Activated T-cell treated with anti-CD3 and anti-CD28 coated beads for 4 hours (primary cell): ENCODE results near the gene SEC61B.

ENCODE experiments used
- DNase-seq: peaks from one replicate; pipeline ENCODE4 v3.0.0-alpha.2; 2020

The SEC61B gene

GRCh38 chr9:99221621-99222415, at the start of gene SEC61B, which contains the start of gene ALG2:
Gene SEC61B, plus strand, starts transcription at chr9:99222282. Its CDS starts 82 bp downstream, at chr9:99222364.
Gene ALG2, minus strand, starts transcription at chr9:99221942. Its CDS starts 48 bp downstream, at chr9:99221894.
- DNase-seq: peak; percentile 92

- DNase-seq: no peak
Measured at GRCh38 chr9:99173570-99174504, 48.2 kb upstream of the SEC61B start.

- DNase-seq: no peak
Measured at GRCh38 chr9:99176527-99177013, 45.5 kb upstream of the SEC61B start.

- DNase-seq: no peak
Measured at GRCh38 chr9:99177576-99178366, 44.3 kb upstream of the SEC61B start.

GRCh38 chr9:99178912-99179872, 42.9 kb upstream of the SEC61B start:
- no peak for DNase-seq

GRCh38 chr9:99180199-99180598, 41.9 kb upstream of the SEC61B start:
- DNase-seq: no peak

- no peak for DNase-seq
Measured at GRCh38 chr9:99180662-99181061, 41.4 kb upstream of the SEC61B start.

GRCh38 chr9:99181206-99181605, 40.9 kb upstream of the SEC61B start:
- DNase-seq: no peak

GRCh38 chr9:99181621-99182020, 40.5 kb upstream of the SEC61B start:
- no peak for DNase-seq

GRCh38 chr9:99182356-99182755, 39.7 kb upstream of the SEC61B start:
- no peak for DNase-seq

GRCh38 chr9:99183616-99184015, 38.5 kb upstream of the SEC61B start:
- no peak for DNase-seq

- no peak for DNase-seq
Measured at GRCh38 chr9:99184110-99184474, 38.0 kb upstream of the SEC61B start.

- DNase-seq: peak; percentile 59
Measured at GRCh38 chr9:99184475-99185347, 37.4 kb upstream of the SEC61B start.

GRCh38 chr9:99185348-99185632, 36.8 kb upstream of the SEC61B start:
- DNase-seq: no peak

GRCh38 chr9:99185934-99186333, 36.1 kb upstream of the SEC61B start:
- DNase-seq: no peak

GRCh38 chr9:99187311-99187710, 34.8 kb upstream of the SEC61B start:
- no peak for DNase-seq

- DNase-seq: no peak
Measured at GRCh38 chr9:99189186-99189585, 32.9 kb upstream of the SEC61B start.

GRCh38 chr9:99189887-99190596, 32.0 kb upstream of the SEC61B start:
- no peak for DNase-seq

GRCh38 chr9:99190597-99191283, 31.3 kb upstream of the SEC61B start:
- DNase-seq: no peak
